ENCODE results near the gene GCSH.

The GCSH gene

GRCh38 chr16:81071805-81072204 is 24.4 kb downstream of the GCSH start:
- TF ChIP-seq CTCF (IDR thresholded peaks at IDR 0.05; ENCODE audit: control extremely low read depth, extremely low read depth, low read depth, missing control alignments), result no peak
- ChIA-PET POLR2A (no interaction called here), CTCF (interaction anchor here (1.3 to 5.0 kb wide), 2 partner anchors 36 to 98 kb away, joined by 3 to 33 read pairs; partner anchors contain the start of gene ATMIN)
- no peak for DNase-seq (ENCODE audit: extremely low spot score)

- no peak for TF ChIP-seq CTCF (IDR thresholded peaks at IDR 0.05; ENCODE audit: control extremely low read depth, extremely low read depth, low read depth, missing control alignments)
- POLR2A ChIA-PET, result no interaction called here
- DNase-seq (ENCODE audit: extremely low spot score), result no peak
- CTCF ChIA-PET, result interaction anchor here (1.3 to 5.0 kb wide), 2 partner anchors 35 to 97 kb away, joined by 3 to 33 read pairs; partner anchors contain the start of gene ATMIN
These were observed 25.2 kb downstream of the GCSH start for GRCh38 chr16:81070979-81071378.

GRCh38 chr16:81069063-81069462 is 27.1 kb downstream of the GCSH start:
- ChIA-PET POLR2A (no interaction called here), CTCF (no interaction called here)
- no peak for DNase-seq (ENCODE audit: extremely low spot score)
- no peak for TF ChIP-seq CTCF (IDR thresholded peaks at IDR 0.05; ENCODE audit: control extremely low read depth, extremely low read depth, low read depth, missing control alignments)

GRCh38 chr16:81067166-81067565 is 29.0 kb downstream of the GCSH start:
- POLR2A ChIA-PET, result no interaction called here
- TF ChIP-seq CTCF (IDR thresholded peaks at IDR 0.05; ENCODE audit: control extremely low read depth, extremely low read depth, low read depth, missing control alignments), result no peak
- CTCF ChIA-PET, result interaction anchor here (1.1 to 2.0 kb wide), 3 partner anchors 9 to 49 kb away, joined by 3 to 5 read pairs (median 5); partner anchors contain the start of genes ATMIN and C16orf46
- no peak for DNase-seq (ENCODE audit: extremely low spot score)

- POLR2A ChIA-PET, result no interaction called here
- CTCF ChIA-PET, result interaction anchor here (1.1 to 2.0 kb wide), 3 partner anchors 10 to 48 kb away, joined by 3 to 5 read pairs (median 5); partner anchors contain the start of genes ATMIN and C16orf46
- TF ChIP-seq CTCF (IDR thresholded peaks at IDR 0.05; ENCODE audit: control extremely low read depth, extremely low read depth, low read depth, missing control alignments), result no peak
- DNase-seq (ENCODE audit: extremely low spot score), result no peak
These were observed 29.5 kb downstream of the GCSH start for GRCh38 chr16:81066681-81067080.

- DNase-seq (ENCODE audit: extremely low spot score), result no peak
- no peak for TF ChIP-seq CTCF (IDR thresholded peaks at IDR 0.05; ENCODE audit: control extremely low read depth, extremely low read depth, low read depth, missing control alignments)
- ChIA-PET CTCF (no interaction called here), POLR2A (no interaction called here)
These were observed 34.2 kb downstream of the GCSH start for GRCh38 chr16:81061871-81062608.

Measured in GM10248 (cell line).